ENCODE data around the gene SYNDIG1. TPM values are rescaled to one million over a fixed set of nuclear protein-coding genes. Genes with fewer than 3 reads are reported as not detected.
"Not testable (repeated sequence)": the region's sequence is repeated elsewhere in the genome, so short reads cannot be mapped to it uniquely, and the experiment has no call there.

Gene SYNDIG1
- total RNA-seq, 1 donor from 2014 or later = not detected

DNA sequence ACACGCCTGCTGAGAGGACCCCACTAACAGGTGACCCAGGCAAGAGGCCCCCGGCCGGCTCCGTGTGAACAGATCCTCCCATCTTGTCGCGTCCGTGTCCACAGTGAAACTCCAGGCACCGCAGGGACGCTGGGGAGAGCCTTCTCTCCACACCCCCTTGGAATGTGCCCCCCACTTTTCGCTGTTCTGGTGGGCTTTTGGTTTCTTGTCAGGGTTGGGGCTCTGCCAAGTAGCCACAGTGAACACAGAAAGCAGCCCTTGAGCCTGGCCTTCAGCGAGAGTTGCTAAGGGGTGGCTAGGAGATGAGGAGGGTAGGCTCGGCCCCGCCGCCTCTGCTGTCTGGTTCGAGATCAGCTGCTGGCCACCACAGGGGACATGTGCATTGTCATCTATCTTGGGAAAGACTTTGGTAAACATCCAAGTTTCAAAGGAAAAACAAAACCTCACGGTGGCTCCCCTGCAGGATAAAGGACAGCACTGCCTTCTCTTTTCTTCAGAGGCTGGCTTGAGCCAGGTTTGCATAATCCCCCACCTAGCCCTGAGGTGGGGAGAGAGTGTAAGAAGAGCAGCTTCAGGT is 22.7 kb downstream of the SYNDIG1 start:
- no peak for DNase-seq (ENCODE audit: low read depth, low spot score)

DNA sequence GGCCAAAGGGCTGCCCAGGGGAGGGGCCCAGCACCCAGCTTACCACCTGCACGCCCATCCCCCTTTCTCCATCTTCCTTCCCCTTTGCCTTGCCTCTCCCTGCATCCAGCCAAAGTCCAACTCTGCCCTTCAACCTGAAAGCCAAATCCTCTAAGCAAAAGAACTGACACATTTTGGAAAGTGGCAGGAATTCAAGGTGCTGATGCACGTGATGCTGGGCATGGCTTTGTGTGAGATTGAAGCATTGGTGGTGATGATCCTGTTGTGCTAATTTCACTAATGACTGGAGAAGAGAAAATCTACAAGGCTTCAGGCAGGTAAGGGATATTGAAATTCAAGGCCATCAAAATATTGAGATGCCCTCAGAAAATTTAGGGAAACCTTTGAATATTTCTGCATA is 23.3 kb downstream of the SYNDIG1 start:
- no peak for DNase-seq (ENCODE audit: low read depth, low spot score)

DNA sequence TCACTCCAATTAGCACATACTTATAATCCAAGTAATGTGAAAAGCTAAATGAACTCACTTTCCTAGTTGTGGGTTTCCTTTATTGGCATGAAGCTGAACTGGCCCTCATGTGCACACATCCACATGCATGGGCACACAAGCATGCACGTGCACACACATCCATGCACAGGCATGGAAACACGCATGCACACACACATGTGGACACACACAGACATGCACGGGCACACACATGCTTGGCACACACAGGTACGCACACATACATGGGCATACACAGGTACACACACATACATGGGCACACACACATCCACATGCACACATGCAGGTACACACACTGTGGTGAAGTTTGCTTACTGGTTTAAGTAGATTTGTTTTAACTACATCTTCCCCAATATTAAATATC is 23.8 kb downstream of the SYNDIG1 start:
- DNase-seq (ENCODE audit: low read depth, low spot score) = no peak

DNA sequence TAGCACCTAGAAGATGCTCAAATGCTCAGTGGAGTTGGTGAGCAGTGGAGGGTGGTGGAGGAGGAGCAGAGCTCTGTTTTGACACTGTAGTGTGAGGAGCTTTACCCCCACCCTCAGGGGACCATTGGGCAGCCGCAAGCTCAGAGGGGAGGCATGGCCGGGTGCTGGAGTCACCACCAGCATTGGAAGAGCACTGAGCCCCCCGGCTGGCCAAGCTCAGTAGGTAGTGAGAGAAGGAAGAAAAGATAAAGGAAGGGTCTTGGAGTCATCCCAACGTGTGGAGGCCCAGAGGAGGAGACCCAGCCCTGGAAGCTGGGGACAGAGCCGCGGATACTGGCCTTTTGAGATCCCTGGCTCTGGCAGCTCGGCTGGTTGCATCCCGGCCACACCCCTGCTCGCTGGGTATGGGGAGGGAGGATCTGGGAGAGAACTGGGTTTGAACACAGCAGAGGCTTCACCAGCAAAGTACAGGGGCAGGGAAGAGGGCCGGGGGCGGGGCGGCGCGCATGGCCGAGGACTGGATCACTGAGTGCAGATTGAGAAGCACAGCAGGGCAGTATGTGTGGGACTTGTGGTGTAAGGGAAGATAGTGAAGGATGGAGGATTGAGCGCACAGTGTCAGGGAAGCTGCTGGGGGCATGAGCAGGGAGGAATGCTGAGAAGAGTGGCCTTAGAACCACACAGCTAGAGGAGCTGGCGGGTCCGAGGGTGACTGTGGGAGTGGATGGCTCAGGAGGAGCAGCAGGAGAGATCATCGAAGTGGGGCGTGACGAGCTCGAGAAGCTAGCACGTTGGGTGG is 24.4 kb downstream of the SYNDIG1 start:
- no peak for DNase-seq (ENCODE audit: low read depth, low spot score)

DNA sequence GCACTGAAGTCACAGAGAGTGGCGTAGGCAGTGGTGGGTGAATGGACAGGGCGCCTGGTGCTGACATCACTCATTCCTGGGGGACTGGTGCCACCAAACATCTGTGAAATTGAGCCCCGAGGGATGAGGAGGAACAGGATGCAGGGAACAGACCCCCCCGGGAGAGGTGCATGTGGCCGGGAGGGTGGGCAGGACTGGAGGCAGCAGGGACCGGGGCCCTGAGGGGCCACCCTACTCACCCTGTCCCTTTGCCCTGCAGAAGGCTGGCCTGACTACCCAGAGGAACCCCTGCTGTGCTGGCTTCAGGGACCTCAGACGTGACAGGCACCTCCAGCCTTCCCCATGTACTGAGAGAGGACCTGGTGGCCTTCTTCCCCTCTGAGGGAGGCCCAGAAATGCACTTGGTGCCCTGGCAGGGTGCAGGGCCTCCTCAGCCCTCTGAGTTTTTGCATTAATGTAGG is 25.1 kb downstream of the SYNDIG1 start:
- no peak for DNase-seq (ENCODE audit: low read depth, low spot score)

DNA sequence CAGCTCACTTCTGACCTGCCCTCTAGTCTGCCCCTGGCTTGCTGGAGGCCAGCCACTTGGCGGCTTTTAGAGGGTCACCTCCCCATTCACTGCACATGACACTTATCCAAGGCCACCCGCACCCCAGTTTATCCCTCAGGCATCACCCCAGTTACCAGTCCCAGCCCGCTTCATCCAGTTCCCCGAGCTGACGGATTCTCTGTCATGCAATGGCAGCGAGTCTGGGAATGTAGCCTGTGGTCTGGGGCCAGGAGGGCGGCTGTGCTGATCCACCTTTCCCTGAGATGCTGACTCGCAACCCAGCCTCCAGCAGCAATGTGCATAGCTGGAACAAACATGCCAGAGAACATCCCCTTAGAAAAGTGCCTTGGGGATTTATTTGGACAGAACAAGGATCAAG is 25.8 kb downstream of the SYNDIG1 start:
- DNase-seq (ENCODE audit: low read depth, low spot score) = no peak

DNA sequence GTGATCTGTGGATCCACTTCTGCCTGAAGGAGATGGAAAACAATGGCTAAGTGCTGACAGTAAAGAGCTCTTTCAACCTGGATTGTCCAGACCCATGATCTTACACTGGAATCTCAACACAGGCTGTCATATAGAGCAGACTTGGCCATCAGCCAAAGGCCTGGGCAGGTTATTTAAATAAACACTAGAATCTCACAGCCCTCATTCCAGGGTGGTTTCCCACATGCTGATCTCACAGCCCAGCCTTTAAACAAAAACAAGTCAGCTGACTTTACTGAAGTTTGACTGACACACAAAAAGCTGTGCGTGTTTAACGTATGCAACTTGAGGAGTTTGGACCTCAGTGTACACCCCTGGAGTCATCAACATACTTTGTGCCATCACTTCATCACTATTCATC is 28.4 kb downstream of the SYNDIG1 start:
- DNase-seq (ENCODE audit: low read depth, low spot score) = no peak

DNA sequence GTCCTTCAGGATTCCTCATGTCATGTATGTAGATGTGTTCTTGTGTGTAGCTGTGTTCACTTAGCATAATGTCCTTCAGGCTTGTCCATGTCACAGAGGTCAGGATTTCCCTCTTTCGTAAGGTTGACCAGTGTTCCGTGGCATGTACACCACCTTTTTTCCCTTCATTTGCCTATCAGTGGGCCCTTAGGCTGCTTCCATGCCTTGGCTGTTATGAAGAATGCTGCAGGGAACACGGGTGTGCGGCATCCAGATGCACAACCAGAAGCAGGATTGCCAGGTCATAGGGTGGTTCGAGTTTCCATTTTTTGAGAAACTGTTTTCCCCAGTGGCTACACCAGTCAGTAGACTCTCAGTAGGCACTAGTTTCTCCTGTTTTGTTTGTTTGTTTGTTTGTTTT is 29.2 kb downstream of the SYNDIG1 start:
- DNase-seq (ENCODE audit: low read depth, low spot score) = no peak

DNA sequence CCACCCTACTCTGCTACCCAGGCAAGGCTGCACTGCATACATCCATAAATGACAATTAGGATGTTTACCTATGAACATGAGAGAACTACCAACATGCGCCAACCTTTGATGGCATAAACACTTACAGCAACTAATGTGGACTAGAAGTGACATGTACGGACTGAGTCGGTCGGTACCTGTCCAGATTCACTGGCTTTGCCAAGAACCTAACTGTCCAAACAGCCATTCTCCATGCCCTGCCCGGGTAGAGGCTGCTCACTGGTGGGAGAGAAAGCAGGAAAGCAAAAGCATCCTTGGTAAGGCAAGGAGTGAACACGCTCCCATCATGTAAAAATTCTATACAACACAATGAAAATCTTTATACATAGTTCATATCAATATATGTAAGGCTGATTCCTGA is 30.0 kb downstream of the SYNDIG1 start:
- no peak for DNase-seq (ENCODE audit: low read depth, low spot score)

DNA sequence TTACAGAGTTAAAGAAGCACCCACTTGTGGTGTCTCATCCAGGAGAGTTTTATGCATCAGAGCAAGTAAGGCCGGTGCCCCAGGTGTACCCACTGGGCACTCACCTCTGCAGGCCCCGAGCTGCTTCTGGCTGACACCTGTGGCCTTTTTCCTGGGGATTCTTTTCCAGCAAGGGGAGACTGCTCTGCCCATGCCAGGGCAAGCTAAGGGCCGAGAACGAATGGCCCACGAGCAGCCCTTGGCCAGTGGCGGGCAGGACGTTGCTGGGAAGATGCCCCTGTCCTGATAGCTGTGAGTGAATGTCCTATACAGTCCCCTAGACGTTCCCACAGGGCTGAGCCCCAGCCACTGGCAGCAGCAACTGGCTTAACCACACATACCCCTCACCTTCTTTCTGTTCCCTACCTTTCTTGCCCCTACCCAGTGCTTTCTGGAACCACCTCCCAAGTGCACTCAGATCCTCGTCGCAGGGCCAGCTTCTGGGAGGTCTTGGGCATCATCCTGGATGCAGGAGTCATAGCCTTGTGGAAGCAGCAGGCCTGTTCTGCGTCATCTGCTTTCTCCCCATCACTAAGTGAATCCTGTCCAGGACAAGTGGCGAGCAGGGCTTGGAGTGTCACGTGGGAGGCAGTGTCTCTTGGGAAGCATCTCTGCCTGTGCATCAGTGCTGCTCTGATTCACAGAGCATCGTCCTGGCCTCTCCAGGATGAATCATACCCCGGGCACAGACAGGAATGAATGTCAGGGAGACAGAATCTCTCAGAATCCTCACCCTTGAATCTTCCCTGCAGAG is 32.5 kb downstream of the SYNDIG1 start:
- DNase-seq (ENCODE audit: low read depth, low spot score) = no peak

DNA sequence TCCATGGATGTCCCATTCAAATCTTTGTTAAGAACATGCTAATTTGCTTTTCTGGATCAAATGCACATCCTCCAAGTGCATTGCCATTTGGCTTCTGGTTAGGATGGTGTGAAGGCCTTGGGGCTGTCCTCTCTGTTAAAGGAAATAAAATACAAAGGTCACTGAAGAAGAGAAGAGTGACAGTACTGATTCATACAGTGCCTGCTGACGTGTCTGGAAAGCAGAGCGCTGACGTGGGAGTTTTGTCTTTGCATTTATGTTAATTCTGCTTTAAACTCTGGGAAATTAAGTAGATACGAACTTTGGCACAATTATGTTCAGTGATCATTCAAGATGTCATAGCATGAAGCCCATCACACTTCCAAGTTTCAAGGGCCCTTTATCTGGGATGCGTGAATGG is 33.2 kb downstream of the SYNDIG1 start:
- DNase-seq (ENCODE audit: low read depth, low spot score) = no peak

DNA sequence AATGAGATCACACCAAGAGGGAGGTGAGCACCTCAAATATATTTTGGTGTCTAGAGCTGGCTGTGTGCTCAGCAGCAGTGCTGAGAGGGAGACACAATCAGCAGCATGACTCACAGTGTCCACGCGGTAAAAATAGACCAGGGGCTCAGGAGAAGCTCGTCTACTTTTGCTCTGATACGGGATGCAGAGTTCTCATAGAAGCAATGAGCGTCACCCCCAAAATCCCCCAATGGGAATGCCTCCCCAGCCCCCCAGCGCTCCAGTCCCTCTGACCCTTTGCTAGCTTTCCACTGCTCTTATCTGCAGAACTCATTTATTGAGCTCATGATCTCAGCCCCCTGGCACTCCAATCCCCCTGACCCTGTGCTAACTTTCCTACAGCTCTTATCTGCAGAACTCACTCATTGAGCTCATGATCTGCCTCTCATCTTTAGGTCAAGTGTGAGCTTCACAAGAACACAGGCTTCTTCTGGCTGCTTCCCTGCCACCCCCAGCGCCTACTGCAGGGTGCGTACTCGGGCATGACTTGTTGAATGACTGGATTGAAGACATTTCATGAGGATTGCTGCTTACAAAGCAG is 34.0 kb downstream of the SYNDIG1 start:
- DNase-seq (ENCODE audit: low read depth, low spot score) = no peak

DNA sequence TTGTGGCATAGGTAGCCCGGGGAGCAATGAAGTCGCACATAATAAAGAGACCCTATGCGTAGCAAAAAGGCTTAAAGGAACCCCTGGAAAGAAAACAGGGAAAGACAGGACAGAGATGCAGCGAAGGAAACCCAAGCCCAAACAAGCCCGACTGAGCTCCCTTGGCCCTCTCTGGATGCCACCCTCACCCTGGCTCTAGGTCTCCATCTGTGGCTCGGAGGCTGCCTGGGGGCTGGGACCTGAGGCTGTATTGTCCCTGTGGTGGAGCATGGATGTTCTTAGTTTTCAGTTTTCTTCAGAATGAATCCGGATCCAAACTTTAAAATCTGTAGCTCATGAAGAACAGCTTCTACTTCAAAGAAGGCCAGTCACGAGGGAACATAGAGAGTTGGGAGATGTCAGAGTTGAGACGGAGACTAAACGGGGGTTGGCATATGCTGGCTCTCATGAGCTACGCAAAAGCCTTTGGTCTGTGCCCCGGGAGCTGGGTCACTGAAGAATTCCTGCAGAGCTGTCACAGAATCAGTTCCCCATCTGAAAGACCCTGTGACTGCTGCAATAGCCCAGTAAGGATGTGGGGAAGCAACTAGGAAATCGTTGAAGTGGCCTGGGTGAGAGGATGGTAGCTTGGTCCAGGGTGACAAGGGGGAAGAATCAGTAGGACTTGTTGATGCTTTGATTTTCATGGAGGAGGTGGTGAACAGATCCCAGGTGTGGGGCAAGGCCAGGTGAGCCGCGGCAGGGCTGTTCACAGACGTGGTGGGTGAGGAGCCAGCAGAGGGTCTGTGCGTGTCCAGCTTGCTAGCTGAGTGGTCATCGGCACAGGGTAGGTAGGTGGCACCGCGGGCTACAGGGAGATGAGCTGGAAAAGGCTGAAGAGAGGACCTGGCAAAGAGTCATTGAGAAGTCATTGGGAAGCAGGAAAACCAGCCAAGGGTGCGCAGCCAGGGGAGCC is 35.2 kb downstream of the SYNDIG1 start:
- DNase-seq (ENCODE audit: low read depth, low spot score) = no peak

DNA sequence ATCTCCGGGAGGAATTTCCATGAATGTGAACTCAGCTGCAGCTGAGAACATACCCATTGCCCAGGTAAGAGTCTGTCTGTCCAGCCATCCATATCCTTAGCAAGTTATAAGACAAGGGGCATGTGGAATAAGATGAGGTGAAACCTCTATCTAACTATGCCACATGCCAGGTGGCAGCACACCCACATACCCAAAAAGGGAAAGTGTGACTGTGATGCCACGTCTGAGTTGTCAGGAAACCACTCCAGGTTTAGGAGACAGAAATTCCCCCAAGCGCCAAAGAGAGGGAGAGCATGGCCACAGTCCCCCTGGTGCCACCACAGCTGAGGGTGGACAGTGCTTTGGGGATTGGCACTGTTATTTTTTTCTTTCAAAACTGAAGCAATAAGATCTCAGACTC is 36.7 kb downstream of the SYNDIG1 start:
- DNase-seq (ENCODE audit: low read depth, low spot score) = no peak

DNA sequence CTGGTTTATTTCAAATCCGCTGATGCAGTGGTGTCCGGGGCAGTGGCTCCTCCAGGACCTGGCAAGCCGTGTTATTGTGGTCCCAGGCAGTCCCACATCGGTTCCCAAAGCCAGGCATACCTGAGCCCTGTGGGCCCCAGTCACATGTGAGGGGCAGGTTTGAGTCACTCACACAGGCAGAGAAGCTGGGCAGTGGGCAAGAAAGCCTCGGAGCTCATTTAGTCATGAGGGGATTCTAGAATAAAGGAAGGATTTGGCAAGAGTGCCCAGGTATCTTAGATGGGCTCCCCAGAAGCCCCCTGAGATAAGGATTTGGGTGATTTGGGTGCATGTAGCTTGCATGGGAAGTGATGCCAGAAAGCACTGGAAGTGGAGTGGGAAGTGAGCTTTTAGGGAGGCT is 37.3 kb downstream of the SYNDIG1 start:
- no peak for DNase-seq (ENCODE audit: low read depth, low spot score)

DNA sequence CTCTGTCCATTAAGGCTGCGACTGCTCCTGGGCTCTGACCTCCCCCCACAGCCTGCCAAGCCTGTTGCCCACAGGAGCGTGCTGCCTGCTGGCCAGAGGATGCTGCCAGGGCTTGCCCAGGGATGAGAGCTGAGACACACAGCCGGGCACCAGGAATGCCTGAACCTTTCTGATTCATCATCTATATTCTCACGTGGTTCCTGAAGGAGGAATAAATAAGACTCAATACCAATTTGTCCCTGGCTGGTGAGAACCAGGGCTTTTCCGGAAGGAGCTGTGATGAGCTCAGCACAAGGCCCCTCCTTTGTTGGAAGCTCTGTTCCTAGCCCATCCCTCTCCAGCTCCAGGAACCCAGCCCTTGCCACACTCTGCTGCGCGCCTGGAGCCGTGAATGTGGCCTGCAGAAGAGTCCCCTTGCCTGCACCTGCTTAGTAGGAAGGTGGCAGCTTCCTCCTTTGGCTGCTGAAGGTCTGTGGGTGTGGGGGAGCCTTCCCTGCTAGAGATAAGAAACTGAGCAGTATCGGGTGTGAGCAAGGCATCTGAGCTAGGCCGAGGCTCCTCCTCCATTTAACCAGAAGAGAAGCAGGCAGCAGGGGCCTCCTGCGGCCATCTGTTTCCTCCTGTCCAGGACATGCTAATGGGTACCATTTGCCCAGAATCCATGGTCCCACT is 37.9 kb downstream of the SYNDIG1 start:
- no peak for DNase-seq (ENCODE audit: low read depth, low spot score)

DNA sequence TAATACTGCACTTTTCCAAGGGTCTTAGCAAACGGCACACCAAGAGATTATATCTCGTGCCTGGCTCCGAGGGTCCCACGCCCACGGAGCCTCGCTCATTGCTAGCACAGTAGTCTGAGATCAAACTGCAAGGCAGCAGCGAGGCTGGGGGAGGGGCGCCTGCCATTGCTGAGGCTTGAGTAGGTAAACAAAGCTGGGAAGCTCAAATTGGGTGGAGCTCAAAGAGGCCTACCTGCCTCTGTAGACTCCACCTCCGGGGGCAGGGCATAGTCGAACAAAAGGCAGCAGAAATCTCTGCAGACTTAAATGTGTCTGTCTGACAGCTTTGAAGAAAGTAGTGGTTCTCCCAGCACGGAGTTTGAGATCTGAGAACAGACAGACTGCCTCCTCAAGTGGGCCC is 43.0 kb downstream of the SYNDIG1 start:
- DNase-seq (ENCODE audit: low read depth, low spot score) = not testable (repeated sequence)

DNA sequence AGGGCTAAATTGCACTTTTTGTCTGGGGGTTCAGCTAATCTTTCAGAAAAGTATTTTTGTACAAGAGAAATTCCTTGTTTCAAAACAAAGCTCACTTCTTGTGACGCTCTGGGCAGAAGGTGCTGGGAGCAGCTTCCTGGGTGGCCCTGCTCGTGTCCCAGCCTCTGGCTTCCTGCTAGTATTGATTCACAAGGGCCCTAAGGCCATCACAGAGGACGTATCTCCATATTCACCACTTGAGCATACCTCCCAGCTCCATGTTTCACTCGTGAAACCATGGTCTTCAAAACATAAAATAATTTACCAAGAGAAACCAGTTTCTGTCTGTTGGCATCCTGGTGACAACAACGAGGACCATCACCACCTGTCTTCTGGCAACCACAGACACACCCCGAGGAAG is 49.1 kb downstream of the SYNDIG1 start:
- no peak for DNase-seq (ENCODE audit: low read depth, low spot score)

DNA sequence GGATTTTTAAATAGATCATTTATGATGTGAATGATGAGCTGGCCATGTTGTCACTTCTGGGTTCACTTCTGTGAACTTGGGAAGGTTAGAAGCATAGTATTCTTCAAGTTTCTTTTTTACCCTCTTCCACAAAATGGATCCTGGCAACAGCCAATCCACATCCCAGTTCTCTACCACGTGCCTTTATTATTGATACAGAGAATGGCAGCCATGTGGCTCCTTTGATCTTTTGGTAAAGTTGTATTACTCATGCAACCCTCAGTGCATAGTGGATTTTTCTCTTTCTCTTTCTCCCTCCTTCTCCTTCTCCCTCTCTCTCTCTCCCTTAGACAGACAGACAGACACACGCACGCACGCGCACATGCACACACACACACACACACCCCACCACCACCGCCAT is 50.0 kb downstream of the SYNDIG1 start:
- no peak for DNase-seq (ENCODE audit: low read depth, low spot score)

DNA sequence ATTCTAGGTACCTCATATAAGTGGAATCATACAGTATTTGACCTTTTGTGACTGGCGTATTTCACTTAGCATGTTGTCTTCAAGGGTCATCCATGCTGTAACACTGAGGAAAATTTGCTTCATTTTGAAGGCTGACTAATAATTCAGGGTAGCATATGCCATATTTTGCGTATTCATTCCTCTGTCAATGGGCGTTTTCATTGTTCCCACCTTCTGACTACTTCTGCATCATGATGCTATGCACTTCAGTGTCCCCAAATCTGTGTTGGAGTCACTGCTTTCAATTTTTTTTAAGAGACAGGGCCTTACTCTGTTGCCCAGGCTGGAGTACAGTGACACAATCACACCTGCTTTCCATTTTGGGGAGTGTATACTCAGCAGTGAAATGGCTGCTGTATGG is 51.6 kb downstream of the SYNDIG1 start:
- DNase-seq (ENCODE audit: low read depth, low spot score) = no peak
